Mesenchymal stem cell (in vitro differentiated cells and primary cell): ENCODE measurements around the gene HKDC1.
"Not testable (repeated sequence)": the region's sequence is repeated elsewhere in the genome, so short reads cannot be mapped to it uniquely, and the experiment has no call there.

Experiments
- DNase-seq: peaks from one replicate; pipeline ENCODE4 v3.0.0-alpha.2; 2013
- H2AFZ ChIP-seq: one replicate; pipeline ENCODE4 v1.6.1; 2013; ENCODE audit warnings: low read depth, mild to moderate bottlenecking, control low read depth, inconsistent platforms, low read length, moderate library complexity
- H2AK5ac ChIP-seq: 2 replicates; pipeline ENCODE4 v1.6.1; 2013; ENCODE audit warnings: low read length, moderate library complexity, mild to moderate bottlenecking, inconsistent platforms; ENCODE audit not compliant: severe bottlenecking
- H2BK120ac ChIP-seq: one replicate; pipeline ENCODE4 v1.6.1; 2013; ENCODE audit warnings: low read depth, mild to moderate bottlenecking, inconsistent platforms, low read length, moderate library complexity
- H2BK12ac ChIP-seq, 2 experiments: one replicate each; pipeline ENCODE4 v1.6.1; 2013; ENCODE audit warnings: inconsistent platforms in 2 of 2, low read length in 2 of 2, mild to moderate bottlenecking in 2 of 2, moderate library complexity in 2 of 2, control low read depth in 1 of 2
- H2BK15ac ChIP-seq: one replicate; pipeline ENCODE4 v1.6.1; 2013; ENCODE audit warnings: mild to moderate bottlenecking, low read depth, inconsistent platforms; ENCODE audit not compliant: poor library complexity, severe bottlenecking
- H2BK5ac ChIP-seq: 2 replicates; pipeline ENCODE4 v1.6.1; 2013; ENCODE audit warnings: low read depth, mild to moderate bottlenecking, low read length, control low read depth, inconsistent platforms; ENCODE audit not compliant: poor library complexity, severe bottlenecking
- H3K14ac ChIP-seq, 2 experiments: one replicate each; pipeline ENCODE4 v1.6.1; 2013; ENCODE audit warnings: inconsistent platforms in 2 of 2, low read length in 2 of 2, control low read depth in 1 of 2, mild to moderate bottlenecking in 1 of 2, moderate library complexity in 1 of 2
- H3K18ac ChIP-seq, 2 experiments: one replicate each; pipeline ENCODE4 v1.6.1; 2013; ENCODE audit warnings: inconsistent platforms in 2 of 2, low read length in 2 of 2, control low read depth in 1 of 2, low read depth in 1 of 2, mild to moderate bottlenecking in 1 of 2
- H3K23ac ChIP-seq, 2 experiments: one replicate each; pipeline ENCODE4 v1.6.1; 2013; ENCODE audit warnings: inconsistent platforms in 2 of 2, low read length in 2 of 2, mild to moderate bottlenecking in 2 of 2, moderate library complexity in 2 of 2, control low read depth in 1 of 2
- H3K27ac ChIP-seq: 2 replicates; pipeline ENCODE4 v1.5.1; 2013; ENCODE audit warnings: mild to moderate bottlenecking, moderate library complexity, low read length, control low read depth, inconsistent platforms; ENCODE audit not compliant: poor library complexity, severe bottlenecking
- H3K27me3 ChIP-seq, 2 experiments: 2 replicates each; pipeline versions ENCODE4 v1.6.1 to v1.7.0; 2013; ENCODE audit warnings: low read length in 2 of 2, mild to moderate bottlenecking in 2 of 2, moderate library complexity in 2 of 2, control low read depth in 1 of 2, inconsistent platforms in 1 of 2; ENCODE audit not compliant: control insufficient read depth in 1 of 2, insufficient read depth in 1 of 2
- H3K36me3 ChIP-seq, 2 experiments: 2 replicates each; pipeline versions ENCODE4 v1.6.1 to v1.7.0; 2013; ENCODE audit warnings: low read length in 2 of 2, control low read depth in 1 of 2, inconsistent platforms in 1 of 2, low read depth in 1 of 2, mild to moderate bottlenecking in 1 of 2; ENCODE audit not compliant: insufficient read depth in 2 of 2, control insufficient read depth in 1 of 2
- H3K4ac ChIP-seq, 2 experiments: one replicate each; pipeline ENCODE4 v1.6.1; 2013; ENCODE audit warnings: inconsistent platforms in 2 of 2, low read length in 2 of 2, mild to moderate bottlenecking in 2 of 2, moderate library complexity in 2 of 2, control low read depth in 1 of 2, low read depth in 1 of 2
- H3K4me1 ChIP-seq: 2 replicates; pipeline ENCODE4 v1.6.1; 2013; ENCODE audit warnings: low read depth, low read length, control low read depth; ENCODE audit not compliant: control insufficient read depth, insufficient read depth
- H3K4me2 ChIP-seq: 2 replicates; pipeline ENCODE4 v1.6.1; 2013; ENCODE audit warnings: low read length, mild to moderate bottlenecking, inconsistent platforms; ENCODE audit not compliant: poor library complexity, severe bottlenecking
- H3K4me3 ChIP-seq, 2 experiments: 2 replicates each; pipeline versions ENCODE4 v1.5.1 to v1.7.0; 2013; ENCODE audit warnings: low read length in 2 of 2, mild to moderate bottlenecking in 2 of 2, control low read depth in 1 of 2, low read depth in 1 of 2; ENCODE audit not compliant: insufficient read depth in 1 of 2
- H3K79me1 ChIP-seq: replicated peaks from 2 replicates; pipeline ENCODE4 v1.6.1; 2013; ENCODE audit warnings: mild to moderate bottlenecking, control low read depth, low read length, inconsistent platforms; ENCODE audit not compliant: poor library complexity, severe bottlenecking
- H3K9ac ChIP-seq: 2 replicates; pipeline ENCODE4 v1.7.0; 2013; ENCODE audit warnings: mild to moderate bottlenecking, low read length, moderate library complexity
- H3K9me3 ChIP-seq: 2 replicates; pipeline ENCODE4 v1.7.0; 2013; ENCODE audit warnings: mild to moderate bottlenecking, low read length; ENCODE audit not compliant: control insufficient read depth
- H4K8ac ChIP-seq: one replicate; pipeline ENCODE4 v1.6.1; 2013; ENCODE audit warnings: inconsistent platforms, mild to moderate bottlenecking, low read length, moderate library complexity
- H4K91ac ChIP-seq: one replicate; pipeline ENCODE4 v1.6.1; 2013; ENCODE audit warnings: mild to moderate bottlenecking, low read length, inconsistent platforms
- WGBS: methylation state at CpG from one replicate; pipeline ENCODE4 v1.1.7; 2013; ENCODE audit warnings: mixed read lengths; 5-methylcytosine and 5-hydroxymethylcytosine counted together

Gene HKDC1

DNA sequence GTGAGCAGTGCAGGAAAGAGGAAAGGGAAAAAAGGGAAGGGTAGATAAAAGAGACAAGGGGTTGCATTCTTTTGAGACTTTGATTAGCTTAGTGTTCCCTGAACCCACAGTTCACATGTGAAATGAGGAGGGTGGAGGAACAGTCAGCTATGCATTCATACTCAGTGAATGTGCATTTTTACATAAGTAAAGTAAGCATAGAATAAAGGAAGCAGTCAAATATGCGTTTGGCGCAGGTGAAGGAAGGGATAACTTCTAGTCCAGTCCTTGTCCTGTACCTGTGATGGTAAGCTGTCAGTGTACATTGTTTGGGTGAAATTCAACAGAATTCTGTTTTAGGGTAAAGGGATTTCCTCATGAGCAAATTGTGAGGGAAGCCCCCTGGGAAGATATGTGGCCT, 86.3 kb downstream of the HKDC1 start:
- 97% methylated on average over 2 of the region's 2 CpGs for WGBS
- H3K27ac ChIP-seq, result no peak overlapping the region

DNA sequence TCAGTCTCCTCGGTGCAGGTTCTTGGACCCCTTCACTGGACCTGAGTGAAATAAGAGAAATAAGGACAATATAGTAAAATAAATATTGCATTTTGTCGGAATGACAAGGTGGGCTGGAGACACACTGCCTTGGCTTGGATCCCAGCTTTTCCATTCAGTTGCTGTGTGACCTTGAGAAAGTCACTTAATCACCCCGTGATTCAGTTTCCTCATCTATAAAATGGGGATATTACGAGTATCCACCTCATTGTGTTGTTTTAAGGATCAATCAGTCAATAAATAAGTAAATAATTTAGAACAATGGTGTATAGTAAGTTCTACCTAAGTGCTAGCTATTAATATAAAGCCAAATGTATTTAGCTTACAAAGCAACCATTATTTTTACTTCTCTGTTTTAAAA, 87.3 kb downstream of the HKDC1 start:
- H3K4me1 ChIP-seq, result no peaks in the 10 kb centered on the region
- H3K36me3 ChIP-seq, result no peaks in the 10 kb centered on the region
- H3K4me3 ChIP-seq, result no peak overlapping the region
- H2BK120ac ChIP-seq, result no peak overlapping the region
- no peak overlapping the region for H2BK15ac ChIP-seq
- DNase-seq, result no peak
- no peak overlapping the region for H2AK5ac ChIP-seq
- no peak overlapping the region for H4K91ac ChIP-seq
- H3K23ac ChIP-seq, result no peak overlapping the region
- no peak overlapping the region for H3K4ac ChIP-seq
- H2AFZ ChIP-seq, result no peak overlapping the region
- no peak overlapping the region for H3K14ac ChIP-seq
- WGBS, result 92% methylated on average over 2 of the region's 4 CpGs
- no peak overlapping the region for H3K9ac ChIP-seq
- no peak overlapping the region for H2BK5ac ChIP-seq
- H3K27ac ChIP-seq, result no peak overlapping the region
- no peak overlapping the region for H3K4me2 ChIP-seq
- no peaks in the 10 kb centered on the region for H3K9me3 ChIP-seq
- H3K79me1 ChIP-seq, result no peaks in the 10 kb centered on the region
- no peak overlapping the region for H2BK12ac ChIP-seq
- H3K18ac ChIP-seq, result no peak overlapping the region
- no peak overlapping the region for H4K8ac ChIP-seq
- peaks cover 0 to 4% of the 10 kb centered on the region in 2 experiments for H3K27me3 ChIP-seq

More for the DNA sequence above, 86.3 kb downstream of the HKDC1 start:
- no peak for DNase-seq
- Histone ChIP-seq H2BK5ac (no peak overlapping the region), H4K8ac (no peak overlapping the region), H3K4ac (no peak overlapping the region), H2BK12ac (no peak overlapping the region), H3K4me1 (no peaks in the 10 kb centered on the region), H4K91ac (no peak overlapping the region), H3K9me3 (no peaks in the 10 kb centered on the region), H3K4me2 (no peak overlapping the region), H2BK120ac (no peak overlapping the region), H2AFZ (no peak overlapping the region), H3K27me3 (peaks cover 0 to 4% of the 10 kb centered on the region in 2 experiments), H2AK5ac (no peak overlapping the region), H2BK15ac (no peak overlapping the region), H3K4me3 (no peak overlapping the region), H3K9ac (no peak overlapping the region), H3K14ac (no peak overlapping the region), H3K36me3 (no peaks in the 10 kb centered on the region), H3K23ac (no peak overlapping the region), H3K79me1 (no peaks in the 10 kb centered on the region), H3K18ac (no peak overlapping the region)

DNA sequence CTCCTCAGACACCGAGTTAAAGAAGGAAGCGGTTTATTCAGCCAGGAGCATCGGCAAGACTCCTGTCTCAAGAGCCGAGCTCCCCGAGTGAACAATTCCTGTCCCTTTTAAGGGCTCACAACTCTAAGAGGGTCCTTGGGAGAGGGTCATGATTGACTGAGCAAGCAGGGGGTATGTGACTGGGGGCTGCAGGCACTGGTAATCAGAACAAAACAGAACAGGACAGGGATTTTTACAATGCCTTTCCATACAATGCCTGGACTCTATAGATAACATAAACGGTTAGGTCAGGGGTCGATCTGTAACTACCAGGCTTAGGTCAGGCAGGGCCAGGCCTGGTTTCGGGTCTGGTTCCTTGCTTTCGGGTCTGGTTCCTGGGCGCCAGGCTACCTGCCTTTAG, 88.2 kb downstream of the HKDC1 start:
- not testable (repeated sequence) for H3K4me1 ChIP-seq, H3K27me3 ChIP-seq, H2BK5ac ChIP-seq, H3K18ac ChIP-seq, H3K79me1 ChIP-seq, H3K14ac ChIP-seq, H3K23ac ChIP-seq, H4K91ac ChIP-seq, H3K36me3 ChIP-seq, H2BK15ac ChIP-seq, H3K4ac ChIP-seq, H4K8ac ChIP-seq, H2AFZ ChIP-seq, H3K9me3 ChIP-seq, H2AK5ac ChIP-seq, H3K4me2 ChIP-seq, DNase-seq, H2BK12ac ChIP-seq, H3K4me3 ChIP-seq, H2BK120ac ChIP-seq, H3K9ac ChIP-seq, H3K27ac ChIP-seq
- 81% methylated on average over 9 of the region's 10 CpGs for WGBS

- Histone ChIP-seq H3K23ac (no peak overlapping the region), H3K79me1 (no peaks in the 10 kb centered on the region), H3K27me3 (no peaks in the 10 kb centered on the region), H3K9ac (no peak overlapping the region), H3K4ac (no peak overlapping the region), H2AK5ac (no peak overlapping the region), H3K18ac (no peak overlapping the region), H3K14ac (no peak overlapping the region), H2BK5ac (no peak overlapping the region), H4K8ac (no peak overlapping the region), H3K36me3 (no peaks in the 10 kb centered on the region), H3K4me2 (no peak overlapping the region), H2BK12ac (no peak overlapping the region), H3K4me1 (no peaks in the 10 kb centered on the region), H3K27ac (no peak overlapping the region), H3K4me3 (no peak overlapping the region), H2BK15ac (no peak overlapping the region), H2AFZ (no peak overlapping the region), H2BK120ac (no peak overlapping the region), H4K91ac (no peak overlapping the region), H3K9me3 (no peaks in the 10 kb centered on the region)
- whole genome bisulfite sequencing, result 22% methylated on average over 4 of the region's 4 CpGs
- no peak for DNase-seq
Observed at GRCh38 chr10:69311309-69311708, 91.2 kb downstream of the HKDC1 start.
